Airway epithelial cell (primary cell): ENCODE results near the gene RASSF1. TPM values are rescaled to one million over a fixed set of nuclear protein-coding genes. Genes with fewer than 3 reads are reported as not detected.

Source experiments
- total RNA-seq: library from RNA; depleted of rRNA; stranded (reverse); fragments of >200 nt; gene quantifications from 2 replicates; pipeline ENCODE4 v1.2.3, GENCODE V29; 2015

Gene RASSF1
- total RNA-seq = 20.2 and 21.0 TPM in 2 replicates

GRCh38 chr3:50340448-50341329, at the start of gene RASSF1:
Gene RASSF1, minus strand, starts transcription at chr3:50340836. Its CDS starts 31 bp downstream, at chr3:50340805.

GRCh38 chr3:50358911-50359759, 18.5 kb upstream of the RASSF1 start, which contains the start of gene TMEM115:
Gene TMEM115, minus strand, starts transcription at chr3:50359521. Its CDS starts 458 bp downstream, at chr3:50359063.

GRCh38 chr3:50350527-50351322, 10.1 kb upstream of the RASSF1 start, which contains the start of the genes CYB561D2 and NPRL2:
Gene CYB561D2, plus strand, starts transcription at chr3:50350862. Its CDS starts 572 bp downstream, at chr3:50351434.
Gene NPRL2, minus strand, starts transcription at chr3:50350775. Its CDS starts 123 bp downstream, at chr3:50350652.

GRCh38 chr3:50345586-50346234, 5.1 kb upstream of the RASSF1 start, which contains the start of gene ZMYND10:
Gene ZMYND10, minus strand, starts transcription at chr3:50345732. Its CDS starts 153 bp downstream, at chr3:50345579.

GRCh38 chr3:50327943-50328691, 12.5 kb downstream of the RASSF1 start, which contains the start of gene TUSC2:
Gene TUSC2, minus strand, starts transcription at chr3:50328223. Its CDS starts 124 bp downstream, at chr3:50328099.

GRCh38 chr3:50322386-50323091, 18.1 kb downstream of the RASSF1 start, which contains the start of gene HYAL2:
Gene HYAL2, minus strand, starts transcription at chr3:50322745. Its CDS starts 2,256 bp downstream, at chr3:50320489.

GRCh38 chr3:50303013-50303815, 37.4 kb downstream of the RASSF1 start, which contains the start of gene HYAL1:
Gene HYAL1, minus strand, starts transcription at chr3:50303574. Its CDS starts 618 bp downstream, at chr3:50302956.

GRCh38 chr3:50298836-50299637, 41.6 kb downstream of the RASSF1 start, which contains the start of the genes HYAL3 and NAA80:
Gene HYAL3, minus strand, starts transcription at chr3:50299405. Its CDS starts 3,803 bp downstream, at chr3:50295602.
Gene NAA80, minus strand, starts transcription at chr3:50299405. Its CDS starts 1,942 bp downstream, at chr3:50297463.

GRCh38 chr3:50292159-50293078, 48.2 kb downstream of the RASSF1 start, which contains the start of gene IFRD2:
Gene IFRD2, minus strand, starts transcription at chr3:50292429. Its CDS starts 155 bp downstream, at chr3:50292274.

Other genes starting within 250 kb of the RASSF1 start
- gene SEMA3F, start 185.5 kb downstream of the RASSF1 start, total RNA-seq = 183 and 242 TPM in 2 replicates
- gene GNAT1, start 149.2 kb downstream of the RASSF1 start, total RNA-seq = 0.35 TPM in 1 of 2 replicates, not detected in the other
- gene SLC38A3, start 135.6 kb downstream of the RASSF1 start, total RNA-seq = 0.23 TPM in 1 of 2 replicates, not detected in the other
- gene GNAI2, start 104.6 kb downstream of the RASSF1 start, total RNA-seq = 186 and 226 TPM in 2 replicates
- gene SEMA3B, start 71.7 kb downstream of the RASSF1 start, total RNA-seq = 3.9 and 5.4 TPM in 2 replicates
- gene LSMEM2, start 61.7 kb downstream of the RASSF1 start, total RNA-seq = not detected in 2 replicates
- 135 and 138 TPM in 2 replicates for gene IFRD2, start 48.4 kb downstream of the RASSF1 start, total RNA-seq
- gene HYAL3, start 41.4 kb downstream of the RASSF1 start, total RNA-seq = 13.4 and 19.0 TPM in 2 replicates
- 28.8 and 38.5 TPM in 2 replicates for gene NAA80, start 41.4 kb downstream of the RASSF1 start, total RNA-seq
- 29.3 and 29.6 TPM in 2 replicates for gene HYAL1, start 37.3 kb downstream of the RASSF1 start, total RNA-seq
- gene HYAL2, start 18.1 kb downstream of the RASSF1 start, total RNA-seq = 81.7 and 102 TPM in 2 replicates
- gene TUSC2, start 12.6 kb downstream of the RASSF1 start, total RNA-seq = 32.7 and 56.4 TPM in 2 replicates
- gene ZMYND10, start 4.9 kb upstream of the RASSF1 start, total RNA-seq = 1.1 and 1.4 TPM in 2 replicates
- 14.7 and 17.4 TPM in 2 replicates for gene NPRL2, start 9.9 kb upstream of the RASSF1 start, total RNA-seq
- gene CYB561D2, start 10.0 kb upstream of the RASSF1 start, total RNA-seq = 24.9 and 28.8 TPM in 2 replicates
- gene TMEM115, start 18.7 kb upstream of the RASSF1 start, total RNA-seq = 54.4 and 56.9 TPM in 2 replicates
- 0.07 TPM in 1 of 2 replicates, not detected in the other for gene CACNA2D2, start 162.8 kb upstream of the RASSF1 start, total RNA-seq
- 1.9 and 2.3 TPM in 2 replicates for gene C3orf18, start 226.9 kb upstream of the RASSF1 start, total RNA-seq
- 14.0 and 15.9 TPM in 2 replicates for gene HEMK1, start 228.7 kb upstream of the RASSF1 start, total RNA-seq